Activated CD4-positive, CD25-positive, alpha-beta regulatory T cell treated with anti-CD3 and anti-CD28 coated beads, Interleukin-2, amount 50 U/mL, for 16 hours (primary cell): ENCODE results near the gene UTF1.

Source experiments
- DNase-seq: peaks from one replicate; pipeline ENCODE4 v3.0.0-alpha.2; 2020; ENCODE audit warnings: low read depth, low spot score

The UTF1 gene

DNA sequence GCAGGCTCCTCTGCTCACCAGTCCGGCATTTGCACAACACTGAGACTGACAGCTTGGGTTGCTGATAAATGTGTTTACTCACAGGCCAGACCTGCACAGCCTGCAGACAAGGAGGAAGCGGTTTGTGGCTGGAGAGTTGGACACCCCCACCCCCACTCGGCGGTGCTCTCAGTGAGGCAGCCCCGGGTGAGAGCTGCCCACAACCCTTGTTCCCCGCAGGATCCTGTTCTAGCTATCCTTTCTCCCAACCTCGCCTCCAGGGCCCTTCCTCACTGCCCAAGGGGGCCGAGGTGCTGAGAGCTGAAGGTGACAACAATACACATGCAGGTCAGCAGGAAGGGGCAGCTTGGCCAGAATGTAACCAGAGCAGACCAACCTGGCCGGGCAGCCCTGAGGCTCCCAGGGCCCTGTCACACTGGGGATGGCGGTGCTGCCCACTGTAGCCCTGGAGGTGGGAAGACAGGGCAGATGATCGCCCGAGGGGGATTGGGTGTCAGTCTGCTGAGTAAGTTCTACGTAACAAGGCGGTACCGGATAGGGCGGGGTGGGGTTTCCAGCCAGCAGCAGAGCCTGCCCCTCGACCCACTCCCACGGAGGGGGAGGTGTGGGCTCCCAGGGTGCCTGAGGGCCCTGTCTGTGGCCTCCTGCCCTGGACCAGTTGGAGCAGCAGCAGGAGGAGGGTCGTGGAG, 48.7 kb downstream of the UTF1 start:
- no peak for DNase-seq

DNA sequence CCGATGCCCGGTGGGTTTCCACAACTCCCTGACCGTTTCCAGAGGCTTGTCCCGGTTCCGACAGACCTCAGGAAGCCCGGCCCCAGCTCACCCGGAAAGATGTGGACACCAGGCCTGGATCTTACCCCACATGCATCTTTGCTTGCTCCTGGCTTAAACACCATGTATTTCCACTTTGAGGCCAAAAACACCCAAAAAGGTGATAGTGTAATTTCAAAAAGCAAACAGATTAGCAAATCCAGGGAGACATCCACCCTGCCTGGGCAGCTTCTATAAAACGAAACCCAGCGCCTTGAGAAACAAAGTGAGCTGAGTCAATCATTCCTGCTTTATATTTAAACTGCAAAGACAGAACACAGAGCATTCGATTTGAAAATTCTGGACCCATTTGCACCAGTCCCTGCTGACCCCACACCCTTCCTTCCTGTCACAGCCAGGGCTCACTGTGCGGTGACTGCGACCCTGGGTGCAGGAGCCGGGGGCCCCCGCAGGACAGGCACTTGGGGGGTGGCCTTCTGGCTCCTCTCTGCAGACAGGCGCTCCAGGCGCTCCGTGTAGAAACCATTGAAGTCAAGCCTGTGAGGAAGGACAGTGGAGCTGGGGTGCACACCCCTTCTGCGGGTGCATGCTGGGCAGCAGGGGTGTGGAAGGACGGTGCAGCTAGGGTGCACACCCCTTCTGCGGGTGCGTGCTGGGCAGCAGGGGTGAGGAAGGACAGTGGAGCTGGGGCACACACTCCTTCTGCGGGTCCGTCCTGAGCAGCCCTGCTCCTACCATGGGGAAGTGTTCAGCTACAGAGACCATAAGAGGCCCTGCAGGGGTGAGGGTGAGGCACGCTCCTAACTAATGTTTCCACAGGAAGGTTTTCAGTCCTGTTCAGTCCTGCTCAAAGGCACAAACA, 49.6 kb downstream of the UTF1 start:
- DNase-seq: no peak

DNA sequence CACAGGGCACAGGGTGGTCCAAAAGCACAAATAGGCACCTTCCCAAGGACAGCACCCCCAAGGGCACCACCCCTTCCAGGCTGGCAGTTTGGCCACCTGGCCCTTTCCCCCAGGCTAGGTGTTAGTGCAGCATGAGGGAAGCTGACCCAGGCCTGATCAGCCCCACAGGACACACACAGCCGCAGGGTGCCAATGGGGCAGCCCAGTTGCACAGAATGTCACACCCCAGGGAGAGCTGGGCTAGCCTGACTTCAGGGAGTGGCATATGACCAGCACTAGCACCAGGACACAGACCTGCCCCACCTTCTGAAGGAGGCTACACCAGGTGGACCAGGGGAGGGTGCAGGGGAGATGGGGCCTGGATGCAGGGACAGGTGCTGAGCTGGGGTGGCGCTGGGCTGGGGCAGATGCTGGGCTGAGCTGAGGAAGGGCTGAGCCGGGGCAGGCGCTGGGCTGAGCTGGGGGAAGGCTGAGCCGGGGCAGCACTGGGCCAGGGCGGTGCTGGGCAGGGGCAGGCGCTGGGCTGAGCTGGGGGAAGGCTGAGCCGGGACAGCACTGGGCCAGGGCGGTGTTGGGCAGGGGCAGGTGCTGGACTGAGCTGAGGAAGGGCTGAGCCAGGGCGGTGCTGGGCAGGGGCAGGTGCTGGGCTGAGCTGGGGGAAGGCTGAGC, 50.5 kb downstream of the UTF1 start:
- DNase-seq: no peak

DNA sequence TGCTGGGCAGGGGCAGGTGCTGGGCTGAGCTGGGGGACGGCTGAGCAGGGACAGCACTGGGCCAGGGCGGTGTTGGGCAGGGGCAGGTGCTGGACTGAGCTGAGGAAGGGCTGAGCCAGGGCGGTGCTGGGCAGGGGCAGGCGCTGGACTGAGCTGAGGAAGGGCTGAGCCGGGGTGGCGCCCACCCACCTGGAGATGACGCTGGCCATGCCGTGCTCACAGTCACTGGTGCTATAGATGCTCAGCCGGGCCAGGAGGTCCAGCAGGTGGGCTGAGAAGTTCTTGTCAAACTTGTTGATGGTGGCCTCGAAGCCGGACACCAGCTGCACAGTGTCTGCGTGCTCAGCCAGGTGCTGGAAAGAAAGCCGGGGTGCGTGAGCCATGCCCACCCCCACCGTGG, 51.1 kb downstream of the UTF1 start:
- DNase-seq: no peak
